SU-DHL-6 (cell line): ENCODE measurements around the gene PLXNA2.
A peak's percentile ranks its signal among the peaks of the same experiment; 100 is the strongest.

Experiments
- H2AFZ ChIP-seq: fragments of 200-600 bp; sonication (generic); 2 replicates; pipeline ENCODE4 v1.6.1; 2014; ENCODE audit warnings: low read depth, mild to moderate bottlenecking, moderate library complexity, mixed read lengths, antibody characterized with exemption, low read length; ENCODE audit not compliant: severe bottlenecking
- H3F3A ChIP-seq: fragments of 200-600 bp; shearing (Covaris generic); 2 replicates; pipeline ENCODE4 v1.6.0; 2016; ENCODE audit warnings: antibody characterized with exemption, mild to moderate bottlenecking; ENCODE audit not compliant: insufficient read depth
- H3K27ac ChIP-seq: fragments of 200-600 bp; sonication (generic); 2 replicates; pipeline ENCODE4 v1.5.1; 2016; ENCODE audit warnings: low read depth, mild to moderate bottlenecking, low read length, moderate library complexity, mixed read lengths
- H3K27me3 ChIP-seq: fragments of 200-600 bp; sonication (generic), shearing (Covaris generic); 2 replicates; pipeline ENCODE4 v1.6.0; 2014; ENCODE audit warnings: mild to moderate bottlenecking, low read length
- H3K36me3 ChIP-seq: fragments of 200-600 bp; sonication (generic); 2 replicates; pipeline ENCODE4 v1.6.1; 2014; ENCODE audit warnings: mild to moderate bottlenecking, low read length, mixed read lengths
- H3K4me2 ChIP-seq: fragments of 300-600, 200-600 bp; shearing (Covaris generic), sonication (generic); 2 replicates; pipeline ENCODE4 v1.6.0; 2014; ENCODE audit warnings: low read length, low read depth, mild to moderate bottlenecking; ENCODE audit not compliant: poor library complexity, severe bottlenecking
- H3K4me3 ChIP-seq: fragments of 200-600 bp; sonication (generic); 2 replicates; pipeline ENCODE4 v1.5.1; 2014; ENCODE audit warnings: antibody characterized with exemption, low read length, mild to moderate bottlenecking, mixed read lengths; ENCODE audit not compliant: insufficient read depth, poor library complexity, severe bottlenecking
- H3K79me2 ChIP-seq: fragments of 200-600 bp; sonication (generic); 2 replicates; pipeline ENCODE4 v1.6.1; 2014; ENCODE audit warnings: mild to moderate bottlenecking, low read length, moderate library complexity; ENCODE audit not compliant: insufficient read depth
- H3K9ac ChIP-seq: fragments of 200-600 bp; sonication (generic); 2 replicates; pipeline ENCODE4 v1.7.0; 2014; ENCODE audit warnings: mild to moderate bottlenecking, low read length
- H3K9me2 ChIP-seq: fragments of 200-600 bp; sonication (generic); replicated peaks from 2 replicates; pipeline ENCODE4 v1.6.1; 2014; ENCODE audit warnings: low read length; ENCODE audit not compliant: insufficient read depth
- H3K9me3 ChIP-seq: fragments of 200-600 bp; sonication (generic); 2 replicates; pipeline ENCODE4 v1.6.1; 2014; ENCODE audit warnings: low read length, mixed read lengths; ENCODE audit not compliant: insufficient read depth
- H4K20me1 ChIP-seq: fragments of 200-600 bp; sonication (generic); 2 replicates; pipeline ENCODE4 v1.6.1; 2014; ENCODE audit warnings: low read depth, mild to moderate bottlenecking, antibody characterized with exemption, low read length, moderate library complexity, mixed read lengths
- EZH2phosphoT487 ChIP-seq: fragments of 200-600 bp; sonication (generic), shearing (Covaris generic); conservative IDR thresholded peaks from 2 replicates; pipeline ENCODE4 v1.6.1; 2018; ENCODE audit warnings: mild to moderate bottlenecking, antibody characterized with exemption, low read length, moderate library complexity, mixed read lengths
- TF ChIP-seq, protein P1 (sequence below): fragments of 200-600 bp; sonication (generic); IDR thresholded peaks from one replicate; pipeline ENCODE4 v1.5.1; 2017; ENCODE audit warnings: antibody characterized with exemption, mild to moderate bottlenecking, low read length, moderate library complexity; ENCODE audit not compliant: insufficient read depth, poor library complexity, severe bottlenecking

PLXNA2 gene

DNA sequence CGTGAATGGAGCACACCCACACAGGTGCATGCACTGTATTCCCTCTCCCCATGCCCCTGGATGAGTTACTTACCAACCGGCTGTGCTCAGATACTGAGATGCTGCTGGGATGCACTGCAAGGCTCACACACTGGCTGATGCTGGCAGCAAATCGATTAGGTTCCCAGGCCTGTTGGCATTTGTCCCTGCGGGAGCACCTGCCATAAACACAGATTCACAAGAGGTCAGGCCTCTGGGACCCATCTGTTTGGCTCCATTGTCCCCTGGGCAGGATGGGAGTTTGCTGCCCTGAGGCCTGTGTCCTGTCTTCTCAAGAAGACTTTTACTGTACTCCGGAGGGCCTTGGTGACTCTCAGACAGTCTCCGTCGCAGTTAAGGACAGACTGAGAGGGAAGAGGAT is 145.4 kb downstream of the PLXNA2 start:
- no peaks in the 10 kb centered on the region for H3K9me2 ChIP-seq
- no peak overlapping the region for H2AFZ ChIP-seq
- H3K79me2 ChIP-seq: no peaks in the 10 kb centered on the region
- no peak overlapping the region for H3K4me3 ChIP-seq
- H3K27me3 ChIP-seq: no peaks in the 10 kb centered on the region
- H3F3A ChIP-seq: no peaks in the 10 kb centered on the region
- no peak overlapping the region for H3K27ac ChIP-seq
- no peaks in the 10 kb centered on the region for H4K20me1 ChIP-seq
- no peaks in the 10 kb centered on the region for H3K9me3 ChIP-seq
- H3K9ac ChIP-seq: no peak overlapping the region
- H3K4me2 ChIP-seq: no peak overlapping the region
- TF ChIP-seq EZH2phosphoT487: no peak
- TF ChIP-seq, protein P1, sequence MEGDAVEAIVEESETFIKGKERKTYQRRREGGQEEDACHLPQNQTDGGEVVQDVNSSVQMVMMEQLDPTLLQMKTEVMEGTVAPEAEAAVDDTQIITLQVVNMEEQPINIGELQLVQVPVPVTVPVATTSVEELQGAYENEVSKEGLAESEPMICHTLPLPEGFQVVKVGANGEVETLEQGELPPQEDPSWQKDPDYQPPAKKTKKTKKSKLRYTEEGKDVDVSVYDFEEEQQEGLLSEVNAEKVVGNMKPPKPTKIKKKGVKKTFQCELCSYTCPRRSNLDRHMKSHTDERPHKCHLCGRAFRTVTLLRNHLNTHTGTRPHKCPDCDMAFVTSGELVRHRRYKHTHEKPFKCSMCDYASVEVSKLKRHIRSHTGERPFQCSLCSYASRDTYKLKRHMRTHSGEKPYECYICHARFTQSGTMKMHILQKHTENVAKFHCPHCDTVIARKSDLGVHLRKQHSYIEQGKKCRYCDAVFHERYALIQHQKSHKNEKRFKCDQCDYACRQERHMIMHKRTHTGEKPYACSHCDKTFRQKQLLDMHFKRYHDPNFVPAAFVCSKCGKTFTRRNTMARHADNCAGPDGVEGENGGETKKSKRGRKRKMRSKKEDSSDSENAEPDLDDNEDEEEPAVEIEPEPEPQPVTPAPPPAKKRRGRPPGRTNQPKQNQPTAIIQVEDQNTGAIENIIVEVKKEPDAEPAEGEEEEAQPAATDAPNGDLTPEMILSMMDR: no peak
- no peaks in the 10 kb centered on the region for H3K36me3 ChIP-seq

DNA sequence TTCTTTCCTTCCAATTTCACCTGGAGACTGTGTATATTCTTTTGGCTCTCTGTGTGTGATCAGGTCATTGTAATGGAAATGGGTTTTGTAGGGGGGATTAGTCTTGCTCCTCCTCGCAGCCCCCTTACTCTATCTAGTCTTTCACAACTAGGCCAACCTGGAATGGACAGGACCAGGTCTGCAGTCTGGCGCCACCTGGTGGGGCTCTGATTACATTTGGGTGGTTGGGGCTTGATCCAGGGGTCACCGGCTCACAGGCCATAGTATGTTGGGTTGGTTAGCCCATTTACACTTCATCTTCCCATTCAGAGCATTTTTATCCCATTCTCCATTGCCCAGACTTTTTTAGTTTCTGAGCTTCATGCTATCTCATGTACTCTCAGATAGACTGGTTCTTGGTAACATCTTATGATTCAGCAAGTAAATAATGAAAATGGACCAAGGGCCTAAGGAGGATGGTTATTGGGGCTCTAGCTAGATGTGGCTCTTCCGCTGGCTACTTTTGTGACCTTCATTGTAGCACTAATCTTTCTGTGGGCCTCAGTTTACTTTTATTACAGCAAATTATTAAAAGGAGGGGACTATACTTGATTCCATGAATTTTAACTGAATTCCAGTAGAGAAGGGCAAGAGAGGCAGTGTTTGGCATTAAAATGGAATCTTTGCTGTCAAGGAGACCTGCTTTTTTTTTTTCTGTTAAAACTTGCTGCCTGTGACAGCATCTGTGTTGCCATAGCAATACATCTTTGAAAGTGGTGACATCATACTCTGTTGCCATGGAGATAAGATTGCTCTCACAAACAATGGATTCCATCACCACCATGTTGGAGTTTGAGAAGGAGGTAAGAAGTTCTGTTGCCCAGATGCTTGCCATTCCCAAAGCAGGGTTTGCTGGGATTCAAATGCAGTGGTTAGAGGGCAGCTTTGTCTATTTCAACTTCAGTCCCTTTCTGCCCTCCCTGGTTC is 150.1 kb downstream of the PLXNA2 start:
- no peaks in the 10 kb centered on the region for H3K9me2 ChIP-seq
- no peaks in the 10 kb centered on the region for H3K79me2 ChIP-seq
- no peaks in the 10 kb centered on the region for H3K36me3 ChIP-seq
- H4K20me1 ChIP-seq: no peaks in the 10 kb centered on the region
- H3K27me3 ChIP-seq: no peaks in the 10 kb centered on the region
- H3K4me3 ChIP-seq: no peak overlapping the region
- no peaks in the 10 kb centered on the region for H3K9me3 ChIP-seq
- no peak overlapping the region for H3K9ac ChIP-seq
- H3F3A ChIP-seq: no peaks in the 10 kb centered on the region
- H2AFZ ChIP-seq: no peak overlapping the region
- H3K4me2 ChIP-seq: no peak overlapping the region
- TF ChIP-seq, protein P1: peak; percentile 78
- TF ChIP-seq EZH2phosphoT487: no peak
- no peak overlapping the region for H3K27ac ChIP-seq

DNA sequence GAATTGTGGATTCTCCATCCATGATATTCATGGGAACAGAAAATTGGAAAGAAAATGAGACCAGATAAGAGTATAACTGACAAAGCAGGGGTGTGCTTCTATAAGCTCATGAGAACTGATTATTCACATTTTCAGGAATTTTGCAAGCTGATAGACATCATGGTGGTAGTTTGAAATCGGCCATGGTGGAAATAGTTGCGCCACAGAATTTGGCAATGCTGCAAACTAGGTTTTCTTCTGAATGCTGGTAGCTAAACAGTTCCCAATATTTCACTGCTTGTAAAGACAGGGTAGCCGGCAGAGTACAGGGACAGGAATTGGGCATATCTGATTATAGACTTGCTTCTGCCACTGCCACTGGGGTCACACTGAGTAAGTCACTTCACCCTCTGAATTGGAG is 151.1 kb downstream of the PLXNA2 start:
- Histone ChIP-seq H3K4me2 (no peak overlapping the region), H3K36me3 (no peaks in the 10 kb centered on the region), H3F3A (no peaks in the 10 kb centered on the region), H3K27ac (no peak overlapping the region), H4K20me1 (no peaks in the 10 kb centered on the region), H3K27me3 (no peaks in the 10 kb centered on the region), H2AFZ (no peak overlapping the region), H3K9ac (no peak overlapping the region), H3K9me3 (no peaks in the 10 kb centered on the region), H3K4me3 (no peak overlapping the region), H3K9me2 (no peaks in the 10 kb centered on the region), H3K79me2 (no peaks in the 10 kb centered on the region)
- TF ChIP-seq EZH2phosphoT487: no peak
- TF ChIP-seq, protein P1: no peak
